ENCODE data around the gene ZCCHC14.
"Not testable (repeated sequence)": the region's sequence is repeated elsewhere in the genome, so short reads cannot be mapped to it uniquely, and the experiment has no call there.

DNA sequence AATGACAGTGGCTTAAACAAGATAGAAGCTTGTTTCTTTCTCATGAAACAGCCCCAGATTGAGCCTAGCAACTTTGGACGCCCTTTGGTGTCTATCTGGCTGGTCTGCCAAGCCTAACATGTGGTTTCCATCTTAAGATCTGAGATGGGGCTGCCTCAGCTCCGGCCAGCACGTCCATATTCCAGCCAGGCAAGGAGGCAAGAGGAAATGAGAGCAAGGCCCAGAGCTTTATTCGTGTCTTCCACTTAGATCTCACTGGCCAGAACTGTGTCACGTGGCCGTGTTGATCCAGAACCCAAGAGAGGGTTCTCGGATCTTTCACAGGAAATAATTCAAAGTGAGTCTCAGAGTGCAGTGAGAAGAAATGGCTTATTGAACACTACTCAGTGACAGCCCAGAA, 28.9 kb upstream of the ZCCHC14 start:
- TF ChIP-seq, protein P1, sequence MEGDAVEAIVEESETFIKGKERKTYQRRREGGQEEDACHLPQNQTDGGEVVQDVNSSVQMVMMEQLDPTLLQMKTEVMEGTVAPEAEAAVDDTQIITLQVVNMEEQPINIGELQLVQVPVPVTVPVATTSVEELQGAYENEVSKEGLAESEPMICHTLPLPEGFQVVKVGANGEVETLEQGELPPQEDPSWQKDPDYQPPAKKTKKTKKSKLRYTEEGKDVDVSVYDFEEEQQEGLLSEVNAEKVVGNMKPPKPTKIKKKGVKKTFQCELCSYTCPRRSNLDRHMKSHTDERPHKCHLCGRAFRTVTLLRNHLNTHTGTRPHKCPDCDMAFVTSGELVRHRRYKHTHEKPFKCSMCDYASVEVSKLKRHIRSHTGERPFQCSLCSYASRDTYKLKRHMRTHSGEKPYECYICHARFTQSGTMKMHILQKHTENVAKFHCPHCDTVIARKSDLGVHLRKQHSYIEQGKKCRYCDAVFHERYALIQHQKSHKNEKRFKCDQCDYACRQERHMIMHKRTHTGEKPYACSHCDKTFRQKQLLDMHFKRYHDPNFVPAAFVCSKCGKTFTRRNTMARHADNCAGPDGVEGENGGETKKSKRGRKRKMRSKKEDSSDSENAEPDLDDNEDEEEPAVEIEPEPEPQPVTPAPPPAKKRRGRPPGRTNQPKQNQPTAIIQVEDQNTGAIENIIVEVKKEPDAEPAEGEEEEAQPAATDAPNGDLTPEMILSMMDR (IDR thresholded peaks at IDR 0.05), result not testable (repeated sequence)
- TF ChIP-seq EZH2 (IDR thresholded peaks at IDR 0.05; ENCODE audit: borderline replicate concordance, insufficient read depth, low read depth, low read length, poor library complexity, severe bottlenecking), result not testable (repeated sequence)

All from B cell (primary cell).